ENCODE measurements around the gene CUX1.

- TF ChIP-seq, protein P1, sequence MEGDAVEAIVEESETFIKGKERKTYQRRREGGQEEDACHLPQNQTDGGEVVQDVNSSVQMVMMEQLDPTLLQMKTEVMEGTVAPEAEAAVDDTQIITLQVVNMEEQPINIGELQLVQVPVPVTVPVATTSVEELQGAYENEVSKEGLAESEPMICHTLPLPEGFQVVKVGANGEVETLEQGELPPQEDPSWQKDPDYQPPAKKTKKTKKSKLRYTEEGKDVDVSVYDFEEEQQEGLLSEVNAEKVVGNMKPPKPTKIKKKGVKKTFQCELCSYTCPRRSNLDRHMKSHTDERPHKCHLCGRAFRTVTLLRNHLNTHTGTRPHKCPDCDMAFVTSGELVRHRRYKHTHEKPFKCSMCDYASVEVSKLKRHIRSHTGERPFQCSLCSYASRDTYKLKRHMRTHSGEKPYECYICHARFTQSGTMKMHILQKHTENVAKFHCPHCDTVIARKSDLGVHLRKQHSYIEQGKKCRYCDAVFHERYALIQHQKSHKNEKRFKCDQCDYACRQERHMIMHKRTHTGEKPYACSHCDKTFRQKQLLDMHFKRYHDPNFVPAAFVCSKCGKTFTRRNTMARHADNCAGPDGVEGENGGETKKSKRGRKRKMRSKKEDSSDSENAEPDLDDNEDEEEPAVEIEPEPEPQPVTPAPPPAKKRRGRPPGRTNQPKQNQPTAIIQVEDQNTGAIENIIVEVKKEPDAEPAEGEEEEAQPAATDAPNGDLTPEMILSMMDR (IDR thresholded peaks at IDR 0.05), result no peak
- TF ChIP-seq EZH2 (IDR thresholded peaks at IDR 0.05; ENCODE audit: borderline replicate concordance, insufficient read depth, low read depth, low read length, poor library complexity, severe bottlenecking), result no peak
Observed at GRCh38 chr7:102234131-102234530, 416.7 kb downstream of the CUX1 start.
